Activated CD4-positive, alpha-beta memory T cell treated with anti-CD3 and anti-CD28 coated beads for 36 hours (primary cell): ENCODE data around the gene RNF152. TPM values are rescaled to one million over a fixed set of nuclear protein-coding genes. Genes with fewer than 3 reads are reported as not detected.

Source experiments
- CTCF ChIA-PET: fragments of 350-600 bp; sonication (Branson Sonifier 250); formaldehyde crosslinking; loops from one replicate; lab custom pipeline; 2021; ENCODE audit warnings: antibody characterized with exemption, inconsistent platforms; lab: Charles Lee
- POLR2A ChIA-PET: fragments of 350-600 bp; sonication (Branson Sonifier 250); formaldehyde crosslinking; loops from one replicate; lab custom pipeline; 2021; ENCODE audit warnings: antibody characterized with exemption; lab: Charles Lee
- DNase-seq: peaks from one replicate; pipeline ENCODE4 v3.0.0-alpha.2; 2020
- H3K27ac Mint-ChIP-seq: one replicate; pipeline ENCODE4 v1.8.0; 2021; ENCODE audit warnings: mixed read lengths
- H3K27me3 Mint-ChIP-seq: one replicate; pipeline ENCODE4 v1.8.0; 2021; ENCODE audit warnings: mixed read lengths
- H3K36me3 Mint-ChIP-seq: one replicate; pipeline ENCODE4 v1.8.0; 2021; ENCODE audit warnings: mixed read lengths
- H3K4me1 Mint-ChIP-seq: one replicate; pipeline ENCODE4 v1.8.0; 2021; ENCODE audit warnings: low read depth, mixed read lengths
- H3K4me3 Mint-ChIP-seq: one replicate; pipeline ENCODE4 v1.8.0; 2021; ENCODE audit warnings: mild to moderate bottlenecking, mixed read lengths
- H3K9me3 Mint-ChIP-seq: one replicate; pipeline ENCODE4 v1.8.0; 2021; ENCODE audit warnings: mixed read lengths
- intact Hi-C: fragments of 100-400 bp; cut with micrococcal nuclease; formaldehyde crosslinking; loops from one replicate; pipeline ENCODE4 v1.15.1; 2023
- total RNA-seq, 2 experiments: library from RNA; stranded (reverse); gene quantifications; one replicate each; pipeline ENCODE4 v1.2.3, GENCODE V29; 2021

RNF152 gene
- total RNA-seq, 2 experiments from 2014 or later: 0.12 to 0.26 TPM

DNA sequence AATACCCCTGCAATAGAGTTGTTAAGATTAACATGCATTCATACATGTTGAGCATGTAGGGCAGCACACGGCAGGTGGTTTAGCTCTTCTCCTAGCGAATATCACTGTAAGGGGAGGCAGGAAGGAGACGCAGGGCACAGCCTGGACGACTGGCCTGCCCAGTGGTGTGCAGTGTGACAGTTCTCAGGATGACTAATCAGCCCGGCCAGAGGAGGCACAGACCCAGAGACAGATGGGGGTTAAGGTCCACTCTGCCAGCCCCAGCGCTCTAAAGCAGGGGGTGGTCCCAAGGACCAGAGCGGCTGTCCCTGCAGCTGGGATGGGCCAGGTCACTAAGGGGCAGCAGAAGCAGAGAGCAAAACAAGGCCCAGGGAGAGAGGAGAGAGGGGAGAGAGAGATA lies 63.7 kb downstream of the RNF152 start:
- H3K9me3 Mint-ChIP-seq: no peaks in the 10 kb centered on the region
- H3K4me1 Mint-ChIP-seq: peaks cover 16% of the 10 kb centered on the region
- intact Hi-C loops: no loop called here
- H3K27me3 Mint-ChIP-seq: peaks cover 4% of the 10 kb centered on the region
- CTCF ChIA-PET: no interaction called here
- no peak overlapping the region for H3K27ac Mint-ChIP-seq
- DNase-seq: no peak
- no peaks in the 10 kb centered on the region for H3K36me3 Mint-ChIP-seq
- H3K4me3 Mint-ChIP-seq: no peak overlapping the region
- POLR2A ChIA-PET: no interaction called here

DNA sequence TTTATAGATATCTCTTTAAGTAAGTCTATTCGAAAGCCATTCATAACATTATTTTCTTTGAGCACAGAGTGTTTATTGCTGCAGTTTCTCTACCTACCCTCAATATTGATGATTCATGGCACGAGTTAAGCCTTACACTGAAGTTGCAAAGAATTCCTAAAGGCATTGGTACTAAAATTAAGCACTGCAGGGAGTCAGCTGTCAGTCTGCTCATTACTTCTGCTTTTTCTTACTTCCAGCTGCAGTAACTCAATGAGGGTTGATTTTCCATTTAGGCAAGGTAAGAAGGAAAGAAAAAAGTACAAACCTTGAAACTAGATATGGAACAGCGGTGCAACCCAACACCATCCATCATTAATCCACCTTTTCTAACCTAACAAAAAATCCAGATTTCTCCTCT lies 65.2 kb downstream of the RNF152 start:
- Mint-ChIP-seq H3K4me1 (peaks cover under 1% of the 10 kb centered on the region), H3K36me3 (no peaks in the 10 kb centered on the region), H3K27me3 (peaks cover 4% of the 10 kb centered on the region), H3K27ac (no peak overlapping the region), H3K9me3 (no peaks in the 10 kb centered on the region), H3K4me3 (no peak overlapping the region)
- POLR2A ChIA-PET: no interaction called here
- no peak for DNase-seq
- CTCF ChIA-PET: no interaction called here
- intact Hi-C loops: no loop called here

DNA sequence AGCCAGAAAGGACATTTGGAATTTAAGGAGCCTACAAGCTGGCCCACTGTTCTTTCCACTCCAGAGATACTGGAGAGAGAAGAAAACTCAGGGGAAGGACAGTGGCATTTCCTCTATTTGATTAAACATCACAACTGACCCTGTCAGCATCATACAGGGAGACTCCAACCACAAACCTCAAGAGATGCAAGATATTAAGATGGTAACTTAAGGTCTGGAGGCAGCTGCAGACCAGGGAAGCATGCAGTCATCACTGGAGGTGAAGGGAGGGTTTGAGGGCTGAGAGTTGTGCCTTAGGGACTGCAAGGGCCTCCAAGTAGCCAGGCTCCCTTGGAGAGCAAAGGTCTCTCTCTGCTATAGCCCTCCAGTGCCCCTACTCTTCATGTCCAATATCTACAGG lies 67.4 kb downstream of the RNF152 start:
- H3K27ac Mint-ChIP-seq: no peak overlapping the region
- peaks cover 4% of the 10 kb centered on the region for H3K27me3 Mint-ChIP-seq
- no peaks in the 10 kb centered on the region for H3K36me3 Mint-ChIP-seq
- no peaks in the 10 kb centered on the region for H3K4me1 Mint-ChIP-seq
- no peaks in the 10 kb centered on the region for H3K9me3 Mint-ChIP-seq
- DNase-seq: no peak
- ChIA-PET CTCF (no interaction called here), POLR2A (no interaction called here)
- H3K4me3 Mint-ChIP-seq: no peak overlapping the region
- intact Hi-C loops: no loop called here

DNA sequence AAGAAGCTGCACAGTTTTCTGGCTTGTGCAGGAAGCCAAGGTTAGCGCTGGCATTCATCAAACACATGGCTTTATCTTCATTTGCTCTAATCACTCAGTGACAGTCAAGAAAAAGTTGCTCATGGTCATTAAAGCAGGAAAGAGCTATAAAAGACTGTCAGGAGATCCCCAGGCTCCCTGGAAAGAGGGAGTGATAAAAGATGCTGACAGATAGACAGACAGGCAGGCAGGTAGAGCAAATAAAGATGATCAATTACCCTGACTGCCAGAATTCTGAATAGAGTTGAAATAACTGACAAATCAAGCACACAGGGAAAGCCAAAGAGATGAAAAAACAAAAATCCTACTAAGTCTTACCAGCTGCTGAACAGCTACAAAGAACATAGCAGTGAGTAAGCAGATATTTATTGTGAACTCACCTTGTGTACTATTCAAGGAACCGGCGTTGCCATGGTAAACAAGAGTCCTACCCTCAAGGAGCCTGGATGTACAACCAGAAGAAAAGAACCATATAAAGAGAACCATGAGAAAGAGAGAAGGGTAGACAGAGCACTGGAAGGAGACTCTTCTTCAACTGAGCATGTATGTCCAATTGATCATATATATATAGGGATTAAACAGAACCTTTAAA lies 68.0 kb downstream of the RNF152 start:
- intact Hi-C loops: no loop called here
- no peak overlapping the region for H3K27ac Mint-ChIP-seq
- H3K27me3 Mint-ChIP-seq: peaks cover 4% of the 10 kb centered on the region
- ChIA-PET POLR2A (no interaction called here), CTCF (no interaction called here)
- H3K4me1 Mint-ChIP-seq: no peaks in the 10 kb centered on the region
- no peak overlapping the region for H3K4me3 Mint-ChIP-seq
- no peaks in the 10 kb centered on the region for H3K9me3 Mint-ChIP-seq
- H3K36me3 Mint-ChIP-seq: no peaks in the 10 kb centered on the region
- no peak for DNase-seq

DNA sequence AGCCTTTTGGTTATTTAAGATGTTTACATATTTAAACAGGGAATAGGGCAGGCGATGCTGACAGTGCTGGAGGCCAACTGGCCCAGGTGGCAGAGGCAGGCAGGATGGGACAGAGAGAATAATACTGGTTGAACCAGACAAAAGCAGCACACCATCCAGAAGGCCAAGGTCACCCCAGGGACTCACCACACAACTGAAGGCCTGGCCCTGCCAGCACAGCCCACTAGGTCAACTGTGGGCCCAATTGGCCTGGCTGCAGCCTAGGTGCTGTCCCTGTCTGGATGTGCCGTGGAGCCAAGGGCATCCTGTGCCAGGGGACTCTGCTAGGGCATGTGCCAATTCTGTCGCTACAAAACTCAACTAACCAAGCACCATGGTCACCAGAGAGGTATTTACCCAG lies 69.2 kb downstream of the RNF152 start:
- DNase-seq: no peak
- no peak overlapping the region for H3K27ac Mint-ChIP-seq
- POLR2A ChIA-PET: no interaction called here
- no peaks in the 10 kb centered on the region for H3K27me3 Mint-ChIP-seq
- CTCF ChIA-PET: no interaction called here
- H3K4me1 Mint-ChIP-seq: no peaks in the 10 kb centered on the region
- intact Hi-C loops: no loop called here
- H3K4me3 Mint-ChIP-seq: no peak overlapping the region
- no peaks in the 10 kb centered on the region for H3K36me3 Mint-ChIP-seq
- no peaks in the 10 kb centered on the region for H3K9me3 Mint-ChIP-seq

DNA sequence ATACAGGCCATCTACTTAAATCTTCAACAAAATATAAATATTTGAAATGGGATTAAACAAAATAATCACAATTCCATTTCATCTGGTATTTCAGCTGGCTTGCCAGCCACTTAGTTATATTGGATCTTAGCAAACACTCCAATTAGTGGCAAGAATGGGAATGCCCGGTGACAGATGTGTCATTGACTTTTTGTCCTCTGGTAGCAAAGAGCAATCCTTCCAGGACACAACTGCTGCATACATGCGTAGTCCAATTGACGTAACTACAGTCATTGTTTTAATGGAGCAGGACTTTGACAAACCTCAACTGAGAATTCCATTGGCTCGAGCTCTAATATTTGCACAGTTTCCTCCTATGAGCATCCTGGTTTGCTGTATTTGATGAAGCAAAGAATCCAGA lies 69.9 kb downstream of the RNF152 start:
- DNase-seq: no peak
- intact Hi-C loops: no loop called here
- ChIA-PET CTCF (no interaction called here), POLR2A (no interaction called here)
- Mint-ChIP-seq H3K36me3 (no peaks in the 10 kb centered on the region), H3K4me1 (no peaks in the 10 kb centered on the region), H3K27me3 (no peaks in the 10 kb centered on the region), H3K9me3 (no peaks in the 10 kb centered on the region), H3K4me3 (no peak overlapping the region), H3K27ac (no peak overlapping the region)

DNA sequence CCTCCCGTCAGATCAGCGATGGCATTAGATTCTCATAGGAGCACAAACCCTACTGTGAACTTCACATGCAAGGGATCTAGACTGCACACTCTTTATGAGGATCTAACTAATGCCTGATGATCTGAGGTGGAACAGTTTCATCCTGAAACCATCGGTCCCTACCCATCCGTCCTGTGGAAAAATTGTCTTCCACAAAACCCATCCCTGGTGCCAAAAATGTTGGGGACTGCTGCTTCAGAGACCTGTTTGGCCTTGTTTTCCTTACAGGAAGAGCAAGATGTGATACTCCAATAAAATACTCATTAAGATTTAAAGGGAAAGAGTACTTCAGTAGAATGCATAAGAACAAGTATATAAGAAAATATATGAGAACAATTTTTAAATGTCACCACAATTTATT lies 71.1 kb downstream of the RNF152 start:
- intact Hi-C loops: no loop called here
- POLR2A ChIA-PET: no interaction called here
- Mint-ChIP-seq H3K9me3 (no peaks in the 10 kb centered on the region), H3K36me3 (no peaks in the 10 kb centered on the region), H3K4me1 (no peaks in the 10 kb centered on the region), H3K4me3 (no peak overlapping the region), H3K27ac (no peak overlapping the region), H3K27me3 (no peaks in the 10 kb centered on the region)
- CTCF ChIA-PET: no interaction called here
- DNase-seq: no peak

DNA sequence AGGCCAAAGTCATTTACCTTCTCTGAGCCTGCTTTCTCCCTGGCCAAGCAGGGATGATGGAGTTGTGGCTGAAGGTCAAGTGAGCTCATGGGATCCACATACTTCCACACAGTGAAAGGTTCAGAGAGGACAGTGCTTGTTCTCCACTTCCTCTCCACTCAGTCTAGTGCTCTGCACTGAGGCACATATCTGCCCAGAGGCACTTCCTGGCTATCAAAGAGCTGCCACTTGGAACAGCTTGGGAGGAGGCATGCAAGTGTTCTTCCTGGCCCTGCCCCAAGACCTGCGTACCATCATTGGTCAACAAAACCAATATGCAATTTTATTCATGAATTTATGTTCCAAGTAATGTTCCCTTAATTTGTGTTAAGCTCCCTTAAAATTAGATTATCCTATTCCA lies 71.9 kb downstream of the RNF152 start:
- H3K9me3 Mint-ChIP-seq: no peaks in the 10 kb centered on the region
- no peak for DNase-seq
- intact Hi-C loops: no loop called here
- POLR2A ChIA-PET: no interaction called here
- H3K27me3 Mint-ChIP-seq: no peaks in the 10 kb centered on the region
- no peaks in the 10 kb centered on the region for H3K36me3 Mint-ChIP-seq
- CTCF ChIA-PET: interaction anchor here (0.6 kb wide), 1 partner anchor 414 kb away, joined by 5 read pairs; no protein-coding TSS in a partner anchor
- H3K4me1 Mint-ChIP-seq: no peaks in the 10 kb centered on the region
- H3K27ac Mint-ChIP-seq: no peak overlapping the region
- no peak overlapping the region for H3K4me3 Mint-ChIP-seq

DNA sequence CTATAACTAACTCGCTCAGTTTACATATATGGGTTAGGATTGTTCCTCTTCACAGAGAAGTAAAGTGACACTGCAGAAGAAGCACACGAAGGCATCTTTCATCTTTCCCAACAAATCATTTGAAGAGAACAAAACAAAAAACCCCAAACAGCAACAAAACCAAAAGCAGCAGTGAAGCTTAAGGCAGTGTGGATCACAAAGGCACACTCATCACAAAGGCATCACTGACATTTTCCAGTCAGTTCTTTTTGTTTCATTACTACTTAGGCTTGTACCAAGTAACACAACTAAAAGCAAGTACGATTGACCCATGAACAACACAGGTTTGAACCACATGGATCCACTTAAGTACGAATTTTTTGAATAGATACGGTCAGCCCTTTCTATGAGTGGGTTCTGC lies 75.7 kb downstream of the RNF152 start:
- H3K27ac Mint-ChIP-seq: no peak overlapping the region
- no peaks in the 10 kb centered on the region for H3K4me1 Mint-ChIP-seq
- no peaks in the 10 kb centered on the region for H3K36me3 Mint-ChIP-seq
- H3K9me3 Mint-ChIP-seq: no peaks in the 10 kb centered on the region
- DNase-seq: no peak
- no peak overlapping the region for H3K4me3 Mint-ChIP-seq
- intact Hi-C loops: no loop called here
- ChIA-PET POLR2A (no interaction called here), CTCF (no interaction called here)
- no peaks in the 10 kb centered on the region for H3K27me3 Mint-ChIP-seq

DNA sequence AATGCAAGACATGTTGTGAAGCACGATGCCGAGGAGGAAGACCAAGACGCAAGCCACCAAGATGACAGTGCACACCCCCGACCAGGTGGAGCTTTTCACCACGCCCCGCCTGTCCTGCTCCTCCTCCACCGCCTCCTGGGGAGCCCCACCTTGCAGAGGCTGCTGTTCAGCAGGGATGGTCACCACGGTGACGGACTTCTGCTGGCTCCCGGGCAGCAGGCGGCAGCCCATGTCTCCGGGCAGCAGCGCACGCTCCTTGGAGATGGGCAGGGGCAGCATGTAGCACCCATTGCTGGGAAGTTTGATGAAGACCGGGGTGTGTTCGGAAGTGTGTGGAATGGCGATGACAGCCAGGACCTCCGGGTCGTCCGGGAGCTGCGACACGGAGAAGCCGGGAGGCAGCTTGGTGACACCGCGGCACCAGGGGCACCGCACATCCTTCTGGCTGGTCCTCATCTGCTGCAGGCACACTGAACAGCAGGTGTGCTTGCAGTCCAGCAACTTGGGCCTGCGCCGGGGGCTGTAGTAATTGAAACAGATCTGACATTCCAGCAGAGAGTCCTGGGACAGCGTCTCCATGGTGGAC lies 76.8 kb downstream of the RNF152 start:
- CTCF ChIA-PET: no interaction called here
- POLR2A ChIA-PET: no interaction called here
- Mint-ChIP-seq H3K9me3 (no peaks in the 10 kb centered on the region), H3K27me3 (no peaks in the 10 kb centered on the region), H3K4me3 (no peak overlapping the region), H3K36me3 (no peaks in the 10 kb centered on the region), H3K27ac (no peak overlapping the region), H3K4me1 (no peaks in the 10 kb centered on the region)
- intact Hi-C loops: no loop called here
- DNase-seq: no peak

DNA sequence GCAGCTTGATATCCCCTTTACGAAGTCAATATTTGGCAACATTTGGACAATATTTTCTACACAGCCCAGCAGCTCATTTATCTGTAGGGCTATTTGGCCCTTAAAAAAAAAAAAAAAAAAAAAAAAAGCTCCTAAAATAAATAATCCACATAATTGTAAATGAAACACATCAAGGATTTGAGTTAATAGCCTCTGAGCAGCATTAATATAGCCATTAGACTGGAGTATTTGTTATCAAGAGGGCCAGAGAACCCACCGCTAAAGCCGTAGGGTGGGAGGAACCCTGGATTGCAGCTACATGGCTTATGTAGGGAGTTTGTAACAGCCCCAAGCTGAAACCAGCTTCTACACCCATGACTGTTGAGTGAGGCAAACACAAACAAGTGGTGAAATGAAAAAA lies 84.5 kb downstream of the RNF152 start:
- Mint-ChIP-seq H3K9me3 (no peaks in the 10 kb centered on the region), H3K27ac (no peak overlapping the region), H3K4me1 (no peaks in the 10 kb centered on the region), H3K36me3 (no peaks in the 10 kb centered on the region), H3K4me3 (no peak overlapping the region), H3K27me3 (no peaks in the 10 kb centered on the region)
- ChIA-PET POLR2A (no interaction called here), CTCF (interaction anchor here (1.0 kb wide), 1 partner anchor 173 kb away, joined by 3 read pairs; no protein-coding TSS in a partner anchor)
- intact Hi-C loops: no loop called here
- no peak for DNase-seq

DNA sequence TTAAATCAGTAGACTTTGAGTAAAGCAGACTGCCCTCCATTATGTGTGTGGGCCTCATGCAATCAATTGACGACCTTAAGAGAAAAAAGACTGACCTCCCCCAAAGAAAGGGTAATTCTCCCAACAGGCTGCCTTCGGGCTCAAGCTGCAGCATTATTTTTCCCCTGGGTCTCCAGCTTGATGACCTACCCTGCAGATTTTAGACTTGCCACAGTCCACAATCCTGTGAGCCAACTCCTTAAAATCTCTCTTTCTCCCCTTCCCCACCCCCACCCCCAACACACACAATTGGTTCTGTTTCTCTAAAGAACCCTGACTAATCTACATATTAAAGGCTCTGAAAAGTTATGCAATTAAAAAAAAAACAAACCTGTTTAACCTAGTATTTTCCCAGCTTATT lies 89.4 kb downstream of the RNF152 start:
- peaks cover 12% of the 10 kb centered on the region for H3K27me3 Mint-ChIP-seq
- H3K9me3 Mint-ChIP-seq: no peaks in the 10 kb centered on the region
- CTCF ChIA-PET: no interaction called here
- no peak overlapping the region for H3K4me3 Mint-ChIP-seq
- DNase-seq: no peak
- H3K4me1 Mint-ChIP-seq: no peaks in the 10 kb centered on the region
- no peaks in the 10 kb centered on the region for H3K36me3 Mint-ChIP-seq
- intact Hi-C loops: no loop called here
- no peak overlapping the region for H3K27ac Mint-ChIP-seq
- POLR2A ChIA-PET: no interaction called here
